ENCODE measurements around the gene LUZP4. TPM values are rescaled to one million over a fixed set of nuclear protein-coding genes. Genes with fewer than 3 reads are reported as not detected.

The LUZP4 gene
- total and polyA plus RNA-seq, 8 donors, result not detected

GRCh38 chrX:115269051-115269683 is 20.3 kb upstream of the LUZP4 start:
- WGBS, 2 donors, result 73 to 91% methylated on average over 1 of the region's 1 CpG
- FAIRE-seq (no peak), DNase-seq (no peak), ATAC-seq (no peak)
- Histone ChIP-seq H3K4me3 (no peak overlapping the region), H3K27me3 (peaks cover 0 to 34% (median 1%) of the 10 kb centered on the region in 4 donors), H3K4me1 (no peaks in the 10 kb centered on the region), H3K36me3 (no peaks in the 10 kb centered on the region), H3K9me3 (no peaks in the 10 kb centered on the region), H3K27ac (no peak overlapping the region)
- no peak for TF ChIP-seq CTCF (IDR thresholded peaks at IDR 0.05)
- intact Hi-C loops (cut with DNase I), result no loop called here

- no peak for DNase-seq
- no peak for TF ChIP-seq CTCF (IDR thresholded peaks at IDR 0.05)
- FAIRE-seq, result peak; percentile 17
- 41 to 46% methylated on average over 4 of the region's 4 CpGs for WGBS, 2 donors
- intact Hi-C loops (cut with DNase I), result no loop called here
- H3K27ac ChIP-seq, result no peak overlapping the region
- H3K36me3 ChIP-seq, result no peaks in the 10 kb centered on the region
- peaks cover 0 to 23% (median 9%) of the 10 kb centered on the region in 4 donors for H3K27me3 ChIP-seq
- ATAC-seq, result no peak
- H3K9me3 ChIP-seq, result no peaks in the 10 kb centered on the region
- H3K4me3 ChIP-seq, result no peak overlapping the region
- no peaks in the 10 kb centered on the region for H3K4me1 ChIP-seq
Observed at GRCh38 chrX:115284877-115285276, 4.6 kb upstream of the LUZP4 start.

- Histone ChIP-seq H3K27ac (no peak overlapping the region), H3K4me1 (no peaks in the 10 kb centered on the region), H3K4me3 (no peak overlapping the region), H3K36me3 (no peaks in the 10 kb centered on the region), H3K27me3 (peaks cover 0 to 5% (median 0%) of the 10 kb centered on the region in 4 donors), H3K9me3 (no peaks in the 10 kb centered on the region)
- ATAC-seq (no peak), FAIRE-seq (peak; percentile 89), DNase-seq (no peak)
- intact Hi-C loops (cut with DNase I), result no loop called here
- 74 to 75% methylated on average over 1 of the region's 1 CpG for WGBS, 2 donors
- no peak for TF ChIP-seq CTCF (IDR thresholded peaks at IDR 0.05)
Observed at GRCh38 chrX:115297189-115297588, 7.7 kb downstream of the LUZP4 start.

GRCh38 chrX:115311139-115311538 is 21.6 kb downstream of the LUZP4 start:
- intact Hi-C loops (cut with DNase I), result no loop called here
- no peak for DNase-seq
- no peak overlapping the region for H3K4me3 ChIP-seq
- H3K4me1 ChIP-seq, result no peaks in the 10 kb centered on the region
- no peaks in the 10 kb centered on the region for H3K36me3 ChIP-seq
- 48 to 57% methylated on average over 1 of the region's 1 CpG for WGBS, 2 donors
- no peak for ATAC-seq
- H3K27me3 ChIP-seq, result peaks cover 0 to 17% (median 2%) of the 10 kb centered on the region in 4 donors
- no peak for FAIRE-seq
- TF ChIP-seq CTCF (IDR thresholded peaks at IDR 0.05), result no peak
- H3K9me3 ChIP-seq, result peaks cover 0 to 3% (median 0%) of the 10 kb centered on the region in 4 donors
- H3K27ac ChIP-seq, result no peak overlapping the region

GRCh38 chrX:115311601-115312001 is 22.1 kb downstream of the LUZP4 start:
- 39 to 41% methylated on average over 19 of the region's 19 CpGs for WGBS, 2 donors

More at GRCh38 chrX:115311601-115312001, 22.1 kb downstream of the LUZP4 start:
- ATAC-seq (peak in 3 of 4 donors; percentile 64 to 83 (median 71)), DNase-seq (peak in 2 of 6 donors; percentile 18 to 58), FAIRE-seq (no peak)
- H3K27ac ChIP-seq, result no peak overlapping the region
- H3K36me3 ChIP-seq, result no peaks in the 10 kb centered on the region
- H3K4me3 ChIP-seq, result no peak overlapping the region
- no peaks in the 10 kb centered on the region for H3K4me1 ChIP-seq
- peaks cover 0 to 3% (median 0%) of the 10 kb centered on the region in 4 donors for H3K9me3 ChIP-seq
- H3K27me3 ChIP-seq, result peaks cover 0 to 20% (median 2%) of the 10 kb centered on the region in 4 donors
- intact Hi-C loops (cut with DNase I), result no loop called here
- TF ChIP-seq CTCF (IDR thresholded peaks at IDR 0.05), result no peak

Data from pancreas (tissue), 10 donors.